Right kidney (tissue), 9 donors: ENCODE measurements around the gene RPL3.
"Not testable (repeated sequence)": the region's sequence is repeated elsewhere in the genome, so short reads cannot be mapped to it uniquely, and the experiment has no call there.

Experiments
- DNase-seq: peaks from one replicate; pipeline ENCODE4 v3.0.0-alpha.2; 2016
- long read RNA-seq, 8 donors: transcript quantifications; one replicate each; lab custom pipeline, GENCODE V29; 2026

RPL3 gene
- long read RNA-seq, donor 1, transcript RPL3-201 (10 exons, 1,442 nt), result major isoform, 2,327 of 3,620 reads
- long read RNA-seq, donor 1, transcript RPL3-202 (9 exons, 1,289 nt), result minor isoform, 281 of 3,620 reads
- long read RNA-seq, donor 1, transcript RPL3-209 (2 exons, 767 nt), result minor isoform, 28 of 3,620 reads
- long read RNA-seq, donor 1, transcript RPL3-217 (3 exons, 827 nt), result minor isoform, 68 of 3,620 reads
- long read RNA-seq, donor 1, partial matches to known transcripts, result 808 of 3,620 reads
- long read RNA-seq, donor 1, other reads (novel, unspliced or antisense), result 79 of 3,620 reads
- long read RNA-seq, donor 2, transcript RPL3-210 (2 exons, 616 nt), result minor isoform, 13 of 1,404 reads
- long read RNA-seq, donor 2, transcript RPL3-201 (10 exons, 1,442 nt), result major isoform, 945 of 1,404 reads
- long read RNA-seq, donor 2, transcript RPL3-217 (3 exons, 827 nt), result minor isoform, 39 of 1,404 reads
- long read RNA-seq, donor 2, transcript RPL3-202 (9 exons, 1,289 nt), result minor isoform, 111 of 1,404 reads
- long read RNA-seq, donor 2, partial matches to known transcripts, result 247 of 1,404 reads
- long read RNA-seq, donor 2, other reads (novel, unspliced or antisense), result 40 of 1,404 reads
- long read RNA-seq, donor 3, transcript RPL3-217 (3 exons, 827 nt), result minor isoform, 35 of 1,256 reads
- long read RNA-seq, donor 3, transcript RPL3-202 (9 exons, 1,289 nt), result minor isoform, 121 of 1,256 reads
- long read RNA-seq, donor 3, transcript RPL3-201 (10 exons, 1,442 nt), result major isoform, 813 of 1,256 reads
- long read RNA-seq, donor 3, transcript RPL3-210 (2 exons, 616 nt), result minor isoform, 11 of 1,256 reads
- long read RNA-seq, donor 3, partial matches to known transcripts, result 260 of 1,256 reads
- long read RNA-seq, donor 3, other reads (novel, unspliced or antisense), result 6 of 1,256 reads
- long read RNA-seq, donor 4, transcript RPL3-217 (3 exons, 827 nt), result minor isoform, 33 of 1,866 reads
- long read RNA-seq, donor 4, transcript RPL3-210 (2 exons, 616 nt), result minor isoform, 12 of 1,866 reads
- long read RNA-seq, donor 4, transcript RPL3-202 (9 exons, 1,289 nt), result minor isoform, 148 of 1,866 reads
- long read RNA-seq, donor 4, transcript RPL3-201 (10 exons, 1,442 nt), result major isoform, 1,138 of 1,866 reads
- long read RNA-seq, donor 4, partial matches to known transcripts, result 487 of 1,866 reads
- long read RNA-seq, donor 4, other reads (novel, unspliced or antisense), result 38 of 1,866 reads
- long read RNA-seq, donor 5, transcript RPL3-201 (10 exons, 1,442 nt), result major isoform, 1,837 of 2,516 reads
- long read RNA-seq, donor 5, transcript RPL3-217 (3 exons, 827 nt), result minor isoform, 42 of 2,516 reads
- long read RNA-seq, donor 5, transcript RPL3-202 (9 exons, 1,289 nt), result minor isoform, 192 of 2,516 reads
- long read RNA-seq, donor 5, transcript RPL3-210 (2 exons, 616 nt), result minor isoform, 22 of 2,516 reads
- long read RNA-seq, donor 5, partial matches to known transcripts, result 345 of 2,516 reads
- long read RNA-seq, donor 5, other reads (novel, unspliced or antisense), result 61 of 2,516 reads
- long read RNA-seq, donor 6, transcript RPL3-201 (10 exons, 1,442 nt), result major isoform, 979 of 1,628 reads
- long read RNA-seq, donor 6, transcript RPL3-217 (3 exons, 827 nt), result minor isoform, 23 of 1,628 reads
- long read RNA-seq, donor 6, transcript RPL3-210 (2 exons, 616 nt), result minor isoform, 21 of 1,628 reads
- long read RNA-seq, donor 6, transcript RPL3-202 (9 exons, 1,289 nt), result minor isoform, 144 of 1,628 reads
- long read RNA-seq, donor 6, partial matches to known transcripts, result 412 of 1,628 reads
- long read RNA-seq, donor 6, other reads (novel, unspliced or antisense), result 39 of 1,628 reads
- long read RNA-seq, donor 7, transcript RPL3-201 (10 exons, 1,442 nt), result major isoform, 1,776 of 2,810 reads
- long read RNA-seq, donor 7, transcript RPL3-202 (9 exons, 1,289 nt), result minor isoform, 254 of 2,810 reads
- long read RNA-seq, donor 7, transcript RPL3-210 (2 exons, 616 nt), result minor isoform, 36 of 2,810 reads
- long read RNA-seq, donor 7, transcript RPL3-217 (3 exons, 827 nt), result minor isoform, 67 of 2,810 reads
- long read RNA-seq, donor 7, partial matches to known transcripts, result 566 of 2,810 reads
- long read RNA-seq, donor 7, other reads (novel, unspliced or antisense), result 89 of 2,810 reads
- long read RNA-seq, donor 8, transcript RPL3-210 (2 exons, 616 nt), result minor isoform, 17 of 2,185 reads
- long read RNA-seq, donor 8, transcript RPL3-202 (9 exons, 1,289 nt), result minor isoform, 150 of 2,185 reads
- long read RNA-seq, donor 8, transcript RPL3-217 (3 exons, 827 nt), result minor isoform, 62 of 2,185 reads
- long read RNA-seq, donor 8, transcript RPL3-201 (10 exons, 1,442 nt), result major isoform, 1,492 of 2,185 reads
- long read RNA-seq, donor 8, partial matches to known transcripts, result 363 of 2,185 reads
- long read RNA-seq, donor 8, other reads (novel, unspliced or antisense), result 86 of 2,185 reads

DNA sequence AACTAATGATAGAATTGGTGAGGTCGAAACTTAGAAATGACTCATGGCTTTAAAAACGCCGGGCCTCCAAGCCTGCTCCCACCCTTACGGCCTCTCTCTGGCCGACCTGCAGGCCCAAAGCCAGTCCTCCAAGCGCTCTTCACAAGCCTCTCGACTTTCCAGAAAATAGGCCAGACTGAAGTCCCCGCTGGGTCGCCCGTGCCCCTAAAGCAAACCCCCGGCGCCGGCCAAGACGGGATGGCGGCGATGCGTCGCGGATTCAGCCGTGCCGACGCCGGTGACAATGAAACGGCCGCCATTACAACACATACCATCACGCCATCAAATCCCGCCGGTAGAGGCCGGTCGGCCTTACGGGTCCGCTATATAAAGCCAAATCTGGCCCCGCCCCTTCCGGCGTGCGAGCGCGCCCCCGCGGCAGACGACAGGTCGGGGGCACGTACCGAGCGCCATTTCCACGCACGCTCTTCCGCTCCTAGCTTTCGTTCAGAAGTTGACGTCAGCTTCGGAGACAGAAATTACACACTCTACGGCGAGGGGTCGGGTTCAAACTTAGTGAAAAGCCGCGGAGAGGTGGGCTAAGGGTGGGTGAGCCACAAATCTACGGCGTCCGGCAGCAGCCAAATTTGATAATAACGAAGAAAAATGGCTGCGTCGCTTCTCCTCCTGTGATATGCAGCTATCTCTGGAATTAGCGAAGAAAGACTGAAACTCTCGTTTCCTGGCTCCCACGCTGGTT is at the start of gene RPL3:
Gene RPL3, minus strand, starts transcription at position 340 of the 739 bp plus-strand sequence. Its CDS starts 26 bp downstream, at position 314.
- peak; percentile 99 for DNase-seq

DNA sequence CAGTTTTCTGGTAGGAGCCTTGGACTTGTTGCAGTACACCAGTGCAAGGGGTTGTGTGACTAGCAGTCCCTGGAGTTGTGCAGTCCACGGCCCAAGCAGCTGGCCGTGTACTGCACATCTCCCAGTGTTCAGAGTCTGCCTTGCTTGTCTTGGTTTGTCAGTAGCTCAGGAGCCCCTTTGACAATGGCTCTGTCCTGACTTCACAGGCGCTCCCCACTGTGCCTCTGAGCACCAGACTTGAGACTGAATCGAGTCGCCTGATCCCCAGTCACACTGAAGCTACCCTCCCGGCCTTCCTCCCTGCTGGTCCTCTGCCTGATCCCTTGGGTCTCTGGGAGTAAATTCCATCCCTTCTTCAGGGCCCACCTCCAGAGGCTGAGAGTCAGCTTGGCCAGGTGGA is 49.8 kb upstream of the RPL3 start:
- DNase-seq, result no peak

DNA sequence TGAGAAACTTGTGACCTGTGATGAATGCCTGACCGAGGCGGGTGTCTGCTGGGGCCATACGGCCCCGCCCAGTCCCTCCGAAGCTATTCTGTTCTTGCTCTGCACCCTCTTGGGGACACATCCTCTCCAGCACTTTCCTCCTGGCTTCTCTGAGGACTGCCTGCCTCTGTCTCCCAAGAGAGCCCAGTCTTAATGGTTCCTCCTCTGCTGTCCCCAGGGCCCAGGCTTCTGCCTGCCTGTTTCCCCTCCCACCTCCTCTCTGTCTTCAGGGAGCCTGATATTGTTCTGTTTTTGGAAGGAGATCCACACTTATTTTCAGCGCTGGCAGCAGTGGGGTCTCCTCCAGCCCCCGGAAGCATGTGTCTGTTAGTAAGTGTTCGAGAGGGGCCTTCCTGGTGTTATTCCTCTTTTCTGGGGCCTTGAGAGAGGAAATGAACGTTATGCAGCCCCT is 49.1 kb upstream of the RPL3 start:
- no peak for DNase-seq

DNA sequence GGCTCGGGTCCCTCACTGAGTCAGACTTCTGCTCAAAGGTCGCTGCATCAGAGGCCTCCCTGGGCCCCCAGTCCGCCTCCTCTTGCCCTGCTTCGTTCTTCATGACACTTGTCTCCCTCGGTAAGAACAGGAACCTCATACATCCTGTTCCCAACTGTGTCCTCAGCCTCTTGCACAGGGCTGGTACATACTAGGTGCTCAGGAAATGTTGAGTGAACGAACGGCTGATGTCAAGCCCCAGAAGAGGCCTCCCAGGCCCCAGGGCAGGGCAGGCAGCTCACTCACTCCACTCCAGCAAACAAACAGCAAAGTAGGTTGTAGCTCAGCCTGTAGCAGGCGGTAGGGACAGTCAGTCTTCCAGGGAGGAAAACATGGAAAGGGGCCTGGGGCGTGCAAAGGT is 47.6 kb upstream of the RPL3 start:
- no peak for DNase-seq

DNA sequence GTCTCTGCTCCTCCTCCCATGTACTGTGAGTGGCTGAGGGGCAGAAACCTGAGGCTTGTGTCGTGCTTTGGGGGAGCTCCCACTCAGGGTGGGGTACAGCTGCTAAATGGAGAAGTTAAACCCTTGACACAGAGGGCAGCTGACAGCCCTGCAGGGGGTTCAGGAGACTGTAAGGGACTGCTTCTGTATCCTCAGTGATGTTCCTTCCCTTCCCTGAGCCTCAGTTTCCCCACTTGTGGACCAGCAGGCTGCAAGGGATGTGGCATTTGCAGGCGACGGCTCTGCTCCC is 46.0 kb upstream of the RPL3 start:
- DNase-seq, result no peak

DNA sequence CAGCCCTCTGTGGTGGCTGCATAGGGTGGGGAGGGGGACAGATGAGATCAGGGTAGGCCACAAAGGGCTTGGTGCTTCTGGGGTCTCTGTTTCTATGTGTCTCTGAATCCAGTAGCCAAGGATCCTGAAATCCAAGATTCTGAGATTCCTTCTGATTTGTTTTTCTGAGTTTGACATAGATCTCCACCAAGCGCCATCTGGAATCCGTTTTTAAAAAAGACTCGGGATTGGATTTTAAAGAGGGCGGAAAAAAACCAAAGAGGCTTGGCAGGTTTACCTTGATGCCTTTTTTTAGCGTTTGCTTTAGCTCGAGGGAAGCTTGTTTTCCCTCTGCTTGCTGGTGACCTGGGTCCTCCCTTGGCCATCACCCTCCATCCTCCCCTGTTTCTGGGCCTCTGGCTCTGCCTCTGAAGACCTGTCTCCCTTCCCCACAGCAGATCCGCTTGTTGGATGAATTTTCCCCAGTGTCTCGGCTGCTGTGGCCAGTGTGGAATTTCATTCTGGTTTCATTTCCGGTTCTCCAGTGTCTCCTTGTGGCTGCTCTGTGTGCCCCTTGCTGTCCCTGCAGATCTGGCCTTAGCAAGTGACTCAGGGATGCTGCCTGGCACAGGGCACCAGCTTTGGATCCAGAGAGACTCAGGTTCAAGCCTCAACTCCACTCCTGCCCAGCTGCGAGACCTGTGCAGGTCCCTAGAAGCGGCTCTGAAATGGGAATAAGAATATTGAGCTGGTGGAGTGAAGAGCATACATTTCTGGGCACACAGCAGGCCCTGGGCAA is 45.5 kb upstream of the RPL3 start:
- DNase-seq, result no peak

DNA sequence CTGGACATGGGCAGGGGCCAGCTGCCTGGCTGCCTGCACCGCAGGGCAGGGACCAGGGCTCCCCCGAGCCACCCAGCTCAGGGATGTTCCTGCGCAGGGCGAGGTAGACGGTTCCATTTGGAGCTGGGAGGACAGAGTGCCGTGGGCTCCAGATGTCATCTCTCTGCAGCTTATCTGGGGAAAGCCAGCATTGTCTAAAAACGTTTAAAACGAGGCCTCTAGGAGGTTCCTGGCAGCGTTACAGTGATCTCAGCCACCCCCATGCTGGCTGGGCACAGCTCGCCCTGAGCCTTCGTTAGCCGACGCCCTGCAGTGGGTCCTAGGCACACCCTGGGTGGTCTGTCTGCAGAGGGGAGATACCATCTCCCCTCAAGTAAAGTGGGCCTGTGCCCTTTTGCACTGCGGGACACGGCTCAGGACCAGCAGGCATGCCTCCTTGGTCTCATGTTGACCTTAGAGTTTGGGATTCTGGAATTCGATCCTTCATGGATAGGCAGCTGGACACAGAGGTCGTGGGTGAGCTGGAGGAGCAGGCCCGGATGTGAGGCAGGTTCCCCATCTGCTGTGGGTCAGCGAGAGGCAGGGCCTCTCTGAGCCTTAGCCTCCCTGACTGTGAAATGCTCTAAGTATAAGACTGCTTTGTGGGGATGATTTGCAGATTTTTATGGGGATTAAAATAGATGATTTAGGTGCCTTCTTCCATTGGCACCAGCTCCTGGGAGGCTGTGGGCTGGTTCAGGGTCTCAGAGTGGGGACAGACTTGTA is 44.5 kb upstream of the RPL3 start:
- no peak for DNase-seq

DNA sequence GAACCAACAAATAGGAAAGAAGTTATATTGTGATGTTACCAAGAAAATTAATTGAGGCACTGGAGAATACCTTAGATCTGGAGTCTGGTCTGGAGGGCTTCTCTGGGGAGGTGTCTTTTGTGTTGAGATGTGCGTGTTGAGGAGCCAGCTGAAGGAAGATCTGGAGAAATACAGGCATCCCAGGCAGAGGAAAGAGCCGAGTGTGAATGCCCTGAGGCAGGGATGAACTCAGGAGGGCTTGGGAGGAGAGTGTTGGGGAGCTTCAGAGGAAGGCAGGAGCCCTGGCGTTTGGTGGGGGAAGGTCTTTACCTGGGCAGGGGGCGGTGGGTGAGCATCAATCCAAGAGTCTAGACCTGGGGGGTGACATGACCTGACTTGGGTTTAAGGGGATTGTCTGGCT is 43.5 kb upstream of the RPL3 start:
- DNase-seq, result no peak

DNA sequence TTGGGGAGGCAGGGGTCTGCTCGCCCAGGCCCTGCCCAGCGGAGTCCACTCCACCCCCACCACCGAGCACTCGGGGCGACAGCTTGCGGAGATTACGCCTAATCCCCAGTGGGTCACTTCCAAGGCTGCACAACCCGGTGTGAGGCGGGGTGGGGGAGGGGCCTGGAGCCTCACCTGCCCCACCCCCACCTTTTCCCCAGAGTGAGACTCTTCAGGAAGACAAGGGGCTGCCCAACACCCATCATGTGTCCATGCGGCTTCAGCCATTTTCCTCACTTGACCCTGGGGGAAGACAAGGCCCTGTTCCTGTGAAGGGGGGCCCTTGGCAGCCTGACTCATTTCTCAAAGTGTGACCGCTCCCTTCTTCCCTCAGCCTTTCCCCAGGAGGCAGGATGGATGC is 42.8 kb upstream of the RPL3 start:
- DNase-seq, result no peak

DNA sequence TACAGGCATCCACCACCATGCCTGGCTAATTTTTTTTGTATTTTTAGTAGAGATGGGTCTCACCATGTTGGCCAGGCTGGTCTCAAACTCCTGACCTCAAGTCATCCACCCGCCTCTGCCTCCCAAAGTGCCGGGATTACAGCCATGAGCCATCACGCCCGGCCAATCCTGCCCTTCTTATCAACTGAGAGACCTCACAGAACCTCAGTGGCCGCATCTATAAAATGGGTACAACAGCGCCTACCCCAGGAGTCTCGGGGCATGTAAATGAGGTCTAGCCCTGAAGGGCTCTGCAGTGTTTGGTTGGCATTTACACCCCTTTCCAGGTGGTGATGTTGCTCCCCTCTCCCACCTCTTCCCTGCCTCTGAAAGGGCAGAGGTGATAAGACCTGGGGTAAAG is 42.1 kb upstream of the RPL3 start:
- no peak for DNase-seq

DNA sequence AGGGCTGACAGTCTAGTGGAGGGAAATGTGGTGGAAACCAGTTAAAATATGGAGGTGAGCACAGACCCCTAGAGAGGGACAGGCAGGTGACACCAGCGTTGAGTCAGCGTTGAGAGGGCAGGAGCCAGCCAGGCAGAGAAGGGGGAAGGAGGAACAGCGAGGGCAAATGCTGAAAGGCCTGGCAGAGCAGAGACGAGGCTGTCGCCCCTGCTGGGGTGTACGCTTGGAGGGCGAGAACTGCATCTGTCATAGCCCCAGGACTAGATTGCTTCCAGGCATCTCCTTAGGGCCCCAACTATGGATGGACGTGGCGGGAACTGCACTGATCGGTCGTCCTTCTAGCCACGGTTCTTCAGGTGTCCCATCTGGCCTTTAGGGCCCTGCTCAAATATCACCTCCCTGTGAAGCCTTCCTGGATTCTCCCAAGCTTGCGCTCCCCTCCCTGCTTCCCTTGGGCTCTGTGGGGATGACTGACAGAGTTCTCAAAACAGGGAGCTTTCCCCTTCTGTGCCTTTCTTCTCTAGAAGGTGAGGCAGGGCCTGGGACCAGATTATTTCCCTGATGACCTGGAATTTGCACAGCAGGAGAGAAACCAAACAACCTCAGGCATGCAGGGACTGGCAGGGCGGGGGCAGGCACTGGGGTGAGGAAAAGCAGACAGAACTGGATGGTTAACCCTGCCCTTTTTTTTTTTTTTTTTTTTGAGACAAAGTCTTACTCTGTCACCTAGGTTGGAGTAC is 41.4 kb upstream of the RPL3 start:
- no peak for DNase-seq

DNA sequence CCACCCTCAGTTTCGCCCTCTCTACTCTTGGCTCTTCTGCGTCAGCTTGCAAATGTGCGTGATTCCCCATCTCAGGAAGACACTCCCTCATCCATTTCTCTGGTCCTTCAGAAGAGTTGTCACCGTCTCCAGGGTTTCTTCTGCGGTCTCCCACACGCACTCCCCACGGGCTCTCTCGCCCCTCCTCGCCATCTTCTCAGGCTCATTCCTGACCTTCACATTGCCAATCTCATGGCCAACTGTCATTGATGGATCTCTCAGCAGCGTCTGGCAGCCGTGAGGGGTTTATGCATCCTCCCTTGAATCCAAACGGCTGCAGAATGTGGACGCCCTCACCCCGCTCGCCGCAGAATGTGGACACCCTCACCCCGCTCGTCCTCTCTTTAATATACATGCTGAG is 40.8 kb upstream of the RPL3 start:
- no peak for DNase-seq

DNA sequence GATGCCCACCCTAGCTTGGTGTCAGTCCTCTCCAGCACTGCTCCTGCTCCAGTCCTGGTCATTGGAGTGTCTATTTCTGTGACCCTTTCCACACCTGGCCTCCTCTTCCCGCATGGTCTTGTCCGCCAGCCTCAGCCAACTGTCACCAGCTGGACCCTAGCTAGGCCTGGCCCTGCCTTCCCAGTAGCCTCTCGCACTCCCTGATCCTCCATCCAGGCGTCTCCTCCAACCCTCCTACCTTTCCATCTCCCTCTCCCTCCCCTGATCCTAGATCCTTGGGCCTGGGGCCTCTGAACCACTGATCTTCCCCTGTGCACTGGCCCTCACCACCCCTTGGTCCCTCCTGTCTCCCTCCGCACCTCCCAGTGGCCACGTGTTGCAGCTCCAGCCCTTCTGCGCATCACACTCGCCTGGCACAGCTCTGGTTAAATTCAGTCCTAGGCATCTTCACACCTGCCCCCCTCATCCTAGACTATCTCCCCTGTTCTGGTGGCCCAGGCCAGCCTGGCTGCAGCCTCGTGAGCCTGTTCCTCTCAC is 40.3 kb upstream of the RPL3 start:
- DNase-seq, result no peak

DNA sequence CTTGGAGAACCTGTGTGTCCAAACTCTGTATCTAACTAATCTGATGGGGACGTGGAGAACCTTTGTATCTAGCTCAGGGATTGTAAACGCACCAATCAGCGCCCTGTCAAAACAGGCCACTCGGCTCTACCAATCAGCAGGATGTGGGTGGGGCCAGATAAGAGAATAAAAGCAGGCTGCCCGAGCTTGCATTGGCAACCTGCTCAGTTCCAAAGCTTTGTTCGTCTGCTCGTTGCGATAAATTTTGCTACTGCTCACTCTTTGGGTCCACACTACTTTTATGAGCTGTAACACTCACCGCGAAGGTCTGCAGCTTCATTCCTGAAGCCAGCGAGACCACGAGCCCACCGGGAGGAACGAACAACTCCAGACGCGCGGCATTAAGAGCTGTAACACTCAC is 38.8 kb upstream of the RPL3 start:
- DNase-seq, result not testable (repeated sequence)

DNA sequence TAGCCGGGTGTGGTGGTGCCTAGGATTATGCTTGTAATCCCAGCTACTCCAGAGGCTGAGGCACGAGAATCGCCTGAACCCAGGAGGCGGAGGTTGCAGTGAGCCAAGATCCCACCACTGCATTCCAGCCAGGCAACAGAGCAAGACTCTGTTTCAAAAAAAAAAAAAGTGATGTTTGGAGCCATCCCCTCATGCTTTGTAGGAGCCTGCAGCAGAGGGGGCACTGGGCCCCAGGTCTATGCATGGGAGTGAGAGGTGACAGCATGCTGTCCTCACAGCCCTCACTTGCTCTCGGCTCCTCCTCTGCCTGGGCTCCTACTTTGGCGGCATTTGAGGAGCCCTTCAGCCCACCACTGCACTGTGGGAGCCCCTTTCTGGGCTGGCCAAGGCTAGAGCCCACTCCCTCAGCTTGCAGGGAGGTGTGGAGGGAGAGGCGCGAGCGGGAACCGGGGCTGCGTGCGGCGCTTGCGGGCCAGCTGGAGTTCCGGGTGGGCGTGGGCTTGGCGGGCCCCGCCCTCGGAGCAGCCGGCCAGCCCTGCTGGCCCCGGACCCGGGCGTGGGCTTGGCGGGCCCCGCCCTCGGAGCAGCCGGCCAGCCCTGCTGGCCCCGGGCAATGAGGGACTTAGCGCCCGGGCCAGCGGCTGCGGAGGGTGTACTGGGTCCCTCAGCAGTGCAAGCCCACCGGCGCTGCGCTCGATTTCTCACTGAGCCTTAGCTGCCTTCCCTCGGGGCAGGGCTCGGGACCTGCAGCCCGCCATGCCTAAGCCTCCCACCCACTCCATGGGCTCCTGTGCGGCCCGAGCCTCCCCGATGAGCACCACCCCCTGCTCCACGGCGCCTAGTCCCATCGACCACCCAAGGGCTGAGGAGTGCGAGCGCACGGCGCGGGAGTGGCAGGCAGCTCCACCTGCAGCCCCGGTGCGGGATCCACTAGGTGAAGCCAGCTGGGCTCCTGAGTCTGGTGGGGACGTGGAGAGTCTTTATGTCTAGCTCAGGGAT is 38.0 kb upstream of the RPL3 start:
- not testable (repeated sequence) for DNase-seq
